Measurements from ENCODE around the gene WFDC1.

WFDC1 gene

DNA sequence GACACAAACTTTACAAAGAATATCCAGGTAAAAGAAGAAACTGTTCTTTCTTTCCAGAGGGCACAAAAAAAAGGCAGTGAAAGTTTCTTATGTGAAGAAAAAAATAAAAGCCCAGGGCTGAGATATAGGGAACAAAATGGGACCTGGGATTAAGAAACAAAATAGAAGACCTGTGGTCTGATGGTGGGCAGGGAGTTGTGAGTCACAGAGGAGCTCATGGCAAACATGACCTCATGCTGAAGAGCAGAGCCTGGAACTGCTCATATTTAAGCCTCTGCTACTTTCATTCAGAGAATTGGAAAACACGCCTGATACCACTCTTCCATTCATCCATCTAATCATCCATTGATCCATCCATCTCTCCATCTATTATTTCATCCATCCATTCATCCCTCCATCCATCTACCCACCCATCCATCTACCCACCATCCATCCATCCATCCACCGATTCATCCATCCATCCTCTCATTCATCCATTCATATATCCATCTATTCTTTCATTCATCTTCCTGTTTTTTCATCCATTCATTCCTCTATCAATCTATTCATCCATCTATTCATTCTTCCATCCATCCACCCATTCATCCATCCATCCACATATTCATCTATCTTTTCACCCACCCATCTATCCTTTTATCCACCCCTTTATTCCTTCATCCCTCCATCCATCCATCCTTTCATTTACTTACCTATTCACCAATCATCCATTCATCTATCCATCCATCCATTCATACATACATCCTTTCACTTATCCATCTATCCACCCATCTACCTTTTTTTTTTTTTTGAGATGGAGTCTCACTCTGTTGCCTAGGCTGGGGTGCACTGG is 30.0 kb downstream of the WFDC1 start:
- ChIA-PET CTCF (no interaction called here), POLR2A (no interaction called here)
- DNase-seq (ENCODE audit: low read depth, low spot score), result no peak
- no peak overlapping the region for H3K4me3 ChIP-seq (ENCODE audit: low read depth, low read length)
- TF ChIP-seq, protein P1, sequence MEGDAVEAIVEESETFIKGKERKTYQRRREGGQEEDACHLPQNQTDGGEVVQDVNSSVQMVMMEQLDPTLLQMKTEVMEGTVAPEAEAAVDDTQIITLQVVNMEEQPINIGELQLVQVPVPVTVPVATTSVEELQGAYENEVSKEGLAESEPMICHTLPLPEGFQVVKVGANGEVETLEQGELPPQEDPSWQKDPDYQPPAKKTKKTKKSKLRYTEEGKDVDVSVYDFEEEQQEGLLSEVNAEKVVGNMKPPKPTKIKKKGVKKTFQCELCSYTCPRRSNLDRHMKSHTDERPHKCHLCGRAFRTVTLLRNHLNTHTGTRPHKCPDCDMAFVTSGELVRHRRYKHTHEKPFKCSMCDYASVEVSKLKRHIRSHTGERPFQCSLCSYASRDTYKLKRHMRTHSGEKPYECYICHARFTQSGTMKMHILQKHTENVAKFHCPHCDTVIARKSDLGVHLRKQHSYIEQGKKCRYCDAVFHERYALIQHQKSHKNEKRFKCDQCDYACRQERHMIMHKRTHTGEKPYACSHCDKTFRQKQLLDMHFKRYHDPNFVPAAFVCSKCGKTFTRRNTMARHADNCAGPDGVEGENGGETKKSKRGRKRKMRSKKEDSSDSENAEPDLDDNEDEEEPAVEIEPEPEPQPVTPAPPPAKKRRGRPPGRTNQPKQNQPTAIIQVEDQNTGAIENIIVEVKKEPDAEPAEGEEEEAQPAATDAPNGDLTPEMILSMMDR (IDR thresholded peaks at IDR 0.05; ENCODE audit: insufficient read depth, low read length, missing control alignments), result no peak

DNA sequence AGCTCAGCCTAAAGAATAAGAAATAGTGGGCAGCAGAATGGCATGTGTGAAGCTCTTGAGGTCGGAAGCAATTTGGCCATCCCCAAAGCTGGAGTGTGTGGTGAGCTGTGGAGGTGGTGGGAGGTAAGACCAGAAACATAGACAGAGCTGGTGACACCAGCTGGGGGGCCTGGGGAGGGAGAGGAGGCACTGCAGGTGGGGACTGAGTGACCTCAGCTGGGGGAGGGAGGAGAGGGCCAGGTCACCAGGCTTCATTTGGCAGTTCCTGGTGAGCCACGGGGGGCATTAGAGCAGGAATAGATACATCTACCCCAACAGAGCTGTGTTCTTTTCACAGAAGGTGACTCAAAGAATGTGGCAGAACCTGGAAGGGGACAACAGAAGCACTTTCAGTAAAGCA is 31.9 kb downstream of the WFDC1 start:
- DNase-seq (ENCODE audit: low read depth, low spot score), result no peak
- no peak overlapping the region for H3K4me3 ChIP-seq (ENCODE audit: low read depth, low read length)
- TF ChIP-seq, protein P1 (IDR thresholded peaks at IDR 0.05; ENCODE audit: insufficient read depth, low read length, missing control alignments), result no peak
- ChIA-PET CTCF (no interaction called here), POLR2A (no interaction called here)

DNA sequence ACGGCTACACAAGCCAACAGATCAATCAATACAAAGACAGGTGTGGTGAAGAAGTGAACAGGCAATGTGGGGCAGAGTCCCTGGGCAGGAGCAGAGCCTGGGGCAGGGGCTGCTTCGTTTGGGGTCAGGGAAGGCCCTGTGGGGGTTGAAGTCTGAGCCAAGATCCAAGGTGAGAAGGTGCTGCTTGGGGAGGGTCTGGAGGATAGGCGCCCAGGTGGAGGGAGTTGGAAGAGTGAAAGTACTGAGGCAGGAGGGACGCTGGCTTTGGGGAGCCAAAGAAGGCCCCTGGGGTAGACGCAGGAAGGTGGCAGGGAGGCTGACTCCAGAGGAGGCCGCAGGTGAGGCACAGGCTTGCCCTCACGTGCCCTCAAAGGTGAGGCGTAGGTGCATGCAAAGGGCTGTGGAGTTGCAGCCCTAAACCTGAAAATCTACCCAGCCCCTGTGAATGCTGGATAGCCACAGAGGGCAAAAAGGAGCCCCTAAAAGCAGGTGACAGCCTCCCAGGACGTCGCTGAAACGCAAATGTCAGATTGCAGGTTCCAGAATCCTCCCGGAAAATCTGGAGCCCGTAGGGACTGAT is 33.3 kb downstream of the WFDC1 start:
- ChIA-PET POLR2A (no interaction called here), CTCF (no interaction called here)
- no peak for DNase-seq (ENCODE audit: low read depth, low spot score)
- H3K4me3 ChIP-seq (ENCODE audit: low read depth, low read length), result no peak overlapping the region
- TF ChIP-seq, protein P1 (IDR thresholded peaks at IDR 0.05; ENCODE audit: insufficient read depth, low read length, missing control alignments), result no peak

DNA sequence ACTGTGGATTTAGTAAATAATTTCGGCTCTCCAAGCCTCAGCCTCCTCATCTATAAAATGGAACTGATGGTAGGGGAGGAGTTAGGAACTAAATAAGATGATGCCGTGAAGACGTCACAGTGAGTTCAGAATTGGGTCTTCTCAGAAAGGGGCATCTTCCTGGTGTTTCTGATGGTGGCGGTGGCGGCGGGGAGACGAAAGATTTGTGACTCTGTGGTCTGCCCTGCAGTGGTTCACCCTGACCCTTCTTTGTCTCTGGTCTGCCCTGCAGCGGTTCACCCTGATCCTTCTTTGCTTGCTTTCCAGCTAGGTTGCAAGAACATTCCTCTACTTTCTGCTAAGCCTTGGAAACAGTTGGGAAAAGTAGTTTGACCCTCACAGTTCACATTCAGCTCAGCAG is 34.3 kb downstream of the WFDC1 start:
- no peak overlapping the region for H3K4me3 ChIP-seq (ENCODE audit: low read depth, low read length)
- CTCF ChIA-PET, result no interaction called here
- DNase-seq (ENCODE audit: low read depth, low spot score), result no peak
- TF ChIP-seq, protein P1 (IDR thresholded peaks at IDR 0.05; ENCODE audit: insufficient read depth, low read length, missing control alignments), result no peak
- POLR2A ChIA-PET, result no interaction called here

DNA sequence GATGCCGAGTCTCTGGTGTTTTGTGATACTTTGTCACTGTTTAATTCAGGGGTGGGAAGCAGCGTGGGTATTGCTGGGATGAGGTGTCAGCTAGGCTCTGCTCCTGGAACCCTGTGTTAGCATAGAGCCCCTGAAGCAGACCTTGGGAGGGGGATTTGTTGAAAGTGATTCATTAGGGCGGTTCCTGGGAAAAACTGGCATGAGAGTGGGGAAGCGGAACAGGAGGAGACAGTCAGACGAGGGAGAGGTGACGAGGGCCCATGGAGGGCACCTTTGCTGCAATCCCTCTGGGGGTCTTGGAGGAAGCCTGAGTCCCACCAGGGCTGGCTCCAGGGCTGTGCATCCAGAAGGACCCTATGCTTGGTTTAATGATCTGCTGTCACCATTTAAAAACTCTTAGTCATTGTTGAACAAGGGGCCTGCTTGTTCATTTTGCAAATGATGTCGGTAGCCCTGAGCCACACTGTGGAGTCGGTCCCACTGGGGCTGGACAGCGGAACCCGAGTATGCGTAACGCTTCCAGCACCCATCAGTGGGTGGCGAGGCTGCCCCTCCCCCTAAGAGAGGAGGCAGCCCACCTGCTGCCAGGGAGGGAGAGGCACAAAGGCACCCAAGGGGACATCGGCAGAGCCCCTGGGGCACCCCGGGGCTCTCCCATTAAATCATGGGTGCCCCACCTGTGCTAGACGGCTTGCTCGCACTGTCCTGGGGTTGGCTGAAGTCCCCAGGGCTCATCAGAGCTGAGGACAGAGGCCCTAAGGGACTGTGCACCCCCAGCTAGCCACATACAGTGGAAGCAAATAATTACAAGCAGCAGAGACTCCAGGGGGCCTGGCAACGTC is 35.4 kb downstream of the WFDC1 start:
- POLR2A ChIA-PET, result no interaction called here
- CTCF ChIA-PET, result interaction anchor here (0.8 kb wide), 1 partner anchor 53 kb away, joined by 3 read pairs; no protein-coding TSS in a partner anchor

More for the DNA sequence above, 35.4 kb downstream of the WFDC1 start:
- no peak overlapping the region for H3K4me3 ChIP-seq (ENCODE audit: low read depth, low read length)
- no peak for DNase-seq (ENCODE audit: low read depth, low spot score)
- TF ChIP-seq, protein P1 (IDR thresholded peaks at IDR 0.05; ENCODE audit: insufficient read depth, low read length, missing control alignments), result no peak
